HS-27A (cell line): ENCODE data around the gene ID2.
"Not testable (repeated sequence)": the region's sequence is repeated elsewhere in the genome, so short reads cannot be mapped to it uniquely, and the experiment has no call there.

ENCODE experiments used
- DNase-seq: peaks from one replicate; pipeline ENCODE4 v3.0.0-alpha.2; 2012; ENCODE audit warnings: low read depth, missing footprints

The ID2 gene

GRCh38 chr2:8685697-8686358, 4.0 kb downstream of the ID2 start:
- DNase-seq = no peak

- no peak for DNase-seq
These were observed 10.1 kb downstream of the ID2 start for GRCh38 chr2:8691859-8692437.

GRCh38 chr2:8692783-8693156, 10.9 kb downstream of the ID2 start:
- DNase-seq = no peak

- DNase-seq = no peak
These were observed 11.4 kb downstream of the ID2 start for GRCh38 chr2:8693157-8693821.

- DNase-seq = no peak
These were observed 12.9 kb downstream of the ID2 start for GRCh38 chr2:8694737-8695136.

GRCh38 chr2:8697190-8697589, 15.3 kb downstream of the ID2 start:
- DNase-seq = no peak

GRCh38 chr2:8699839-8700238, 18.0 kb downstream of the ID2 start:
- no peak for DNase-seq

- DNase-seq = no peak
These were observed 20.0 kb downstream of the ID2 start for GRCh38 chr2:8701681-8702379.

GRCh38 chr2:8704906-8705305, 23.1 kb downstream of the ID2 start:
- no peak for DNase-seq

GRCh38 chr2:8709611-8710010, 27.8 kb downstream of the ID2 start:
- no peak for DNase-seq

- DNase-seq = no peak
These were observed 29.1 kb downstream of the ID2 start for GRCh38 chr2:8710951-8711350.

- no peak for DNase-seq
These were observed 32.4 kb downstream of the ID2 start for GRCh38 chr2:8714283-8714682.

- no peak for DNase-seq
These were observed 33.1 kb downstream of the ID2 start for GRCh38 chr2:8714971-8715370.

- no peak for DNase-seq
These were observed 37.7 kb downstream of the ID2 start for GRCh38 chr2:8719528-8719927.

- DNase-seq = no peak
These were observed 38.9 kb downstream of the ID2 start for GRCh38 chr2:8720741-8721140.

- DNase-seq = no peak
These were observed 39.6 kb downstream of the ID2 start for GRCh38 chr2:8721410-8721809.

GRCh38 chr2:8722986-8723385, 41.1 kb downstream of the ID2 start:
- DNase-seq = no peak

- DNase-seq = no peak
These were observed 44.0 kb downstream of the ID2 start for GRCh38 chr2:8725838-8726237.

GRCh38 chr2:8728305-8729015, 46.6 kb downstream of the ID2 start:
- DNase-seq = no peak

GRCh38 chr2:8729101-8729500, 47.2 kb downstream of the ID2 start:
- not testable (repeated sequence) for DNase-seq

GRCh38 chr2:8729939-8730338, 48.1 kb downstream of the ID2 start:
- DNase-seq = no peak

GRCh38 chr2:8732601-8733000, 50.7 kb downstream of the ID2 start:
- no peak for DNase-seq
